ENCODE data around the gene MGA.

MGA gene

DNA sequence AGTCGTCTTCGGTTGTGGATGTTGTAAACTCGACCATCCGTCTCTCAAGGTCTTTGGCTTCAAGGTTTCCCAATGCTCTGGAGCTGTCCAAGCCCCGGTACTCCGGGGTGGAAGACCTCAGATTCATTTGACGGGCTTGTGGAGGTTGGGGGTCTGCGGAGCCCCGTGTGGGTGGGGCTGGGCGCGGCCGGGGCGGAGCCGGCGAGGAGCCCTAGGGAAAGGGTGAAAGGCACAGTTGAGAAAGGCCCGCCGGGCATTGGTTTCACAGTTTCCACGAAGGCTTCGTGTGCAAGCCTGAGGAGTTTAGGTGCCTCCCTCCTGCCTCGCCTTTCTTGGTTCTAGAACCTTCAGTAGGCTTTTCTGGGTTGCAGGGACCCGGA, 360 bp upstream of the MGA start:
- Histone ChIP-seq H4K91ac (ENCODE audit: low read depth, low read length, poor library complexity) (no peak overlapping the region), H3K36me3 (replicated peaks in 1 of 2; ENCODE audit: control insufficient read depth in 2 of 2, insufficient read depth in 2 of 2, low read length in 2 of 2) (no peaks in the 10 kb centered on the region), H3K4me2 (ENCODE audit: insufficient read depth, low read length, poor library complexity, severe bottlenecking) (peak overlapping the region; percentile 95), H2AK5ac (ENCODE audit: low read depth, low read length) (peak overlapping the region; percentile 58), H2BK15ac (ENCODE audit: low read length) (peak overlapping the region; percentile 94), H3K4me1 (ENCODE audit: control insufficient read depth in 2 of 2, insufficient read depth in 1 of 2, low read depth in 1 of 2, low read length in 2 of 2) (peaks cover 8% of the 10 kb centered on the region in 2 donors), H2AFZ (ENCODE audit: low read length) (peak overlapping the region; percentile 91), H3K27ac (replicated peaks; ENCODE audit: low read length) (peak overlapping the region; percentile 42), H3K4ac (ENCODE audit: low read length) (no peak overlapping the region), H3K4me3 (ENCODE audit: low read length in 2 of 2) (peak overlapping the region; percentile 64 to 73), H2BK120ac (ENCODE audit: low read depth, low read length) (no peak overlapping the region), H3K79me1 (ENCODE audit: low read depth, low read length) (peaks cover 9% of the 10 kb centered on the region), H2BK5ac (ENCODE audit: low read length) (peak overlapping the region; percentile 66), H3K27me3 (ENCODE audit: control insufficient read depth in 3 of 3, insufficient read depth in 3 of 3, low read depth in 1 of 3, low read length in 3 of 3) (peaks cover 0 to 9% (median 0%) of the 10 kb centered on the region in 3 experiments), H4K8ac (ENCODE audit: low read depth, low read length) (no peak overlapping the region), H3K14ac (ENCODE audit: low read length) (no peak overlapping the region), H2BK12ac (ENCODE audit: low read length) (no peak overlapping the region), H3K9ac (ENCODE audit: low read depth, low read length, poor library complexity) (peak overlapping the region; percentile 45), H3K9me3 (replicated peaks in 1 of 2; ENCODE audit: control insufficient read depth in 2 of 2, insufficient read depth in 1 of 2, low read depth in 1 of 2, low read length in 2 of 2) (peaks cover 2 to 7% of the 10 kb centered on the region in 2 donors), H3K18ac (ENCODE audit: low read length) (peak overlapping the region; percentile 95), H3K23ac (ENCODE audit: low read depth, low read length, poor library complexity) (peak overlapping the region; percentile 98)
- no peak for DNase-seq (ENCODE audit: low spot score)
- no CpG with 5 or more reads among the region's 21 CpGs for WGBS, 2 donors (ENCODE audit: extremely low coverage in 2 of 2, insufficient read length in 2 of 2, insufficient replicate concordance in 1 of 2)

DNA sequence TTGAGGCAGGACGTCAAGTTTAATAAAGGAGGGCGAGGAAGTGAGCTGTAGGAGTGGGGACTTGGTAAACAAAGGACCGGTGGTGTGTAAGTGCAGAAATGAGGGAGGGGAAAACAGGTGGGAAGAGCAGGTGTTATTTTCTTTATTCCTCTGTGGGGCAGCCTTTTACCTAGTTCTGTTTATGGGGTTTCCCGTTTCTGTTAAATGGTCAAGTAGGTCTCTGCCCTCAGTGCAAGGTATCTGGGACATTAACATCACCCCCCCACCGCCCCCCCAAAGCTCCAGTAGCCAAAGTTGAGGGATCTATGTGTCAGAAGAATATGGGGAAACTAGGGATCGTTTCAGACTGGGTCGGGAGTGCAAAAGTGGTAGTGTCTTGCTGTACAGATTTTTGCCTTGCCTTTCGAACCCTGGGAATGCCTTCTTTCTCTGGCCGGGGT, 893 bp downstream of the MGA start:
- Histone ChIP-seq H2AK5ac (ENCODE audit: low read depth, low read length) (no peak overlapping the region), H3K4me3 (ENCODE audit: low read length in 2 of 2) (peak overlapping the region; percentile 64 to 87), H2BK12ac (ENCODE audit: low read length) (no peak overlapping the region), H2BK15ac (ENCODE audit: low read length) (no peak overlapping the region), H3K27ac (replicated peaks; ENCODE audit: low read length) (no peak overlapping the region), H2AFZ (ENCODE audit: low read length) (peak overlapping the region; percentile 91), H3K4me1 (ENCODE audit: control insufficient read depth in 2 of 2, insufficient read depth in 1 of 2, low read depth in 1 of 2, low read length in 2 of 2) (peaks cover 8% of the 10 kb centered on the region in 2 donors), H3K18ac (ENCODE audit: low read length) (peak overlapping the region; percentile 95), H3K79me1 (ENCODE audit: low read depth, low read length) (peaks cover 9% of the 10 kb centered on the region), H4K8ac (ENCODE audit: low read depth, low read length) (no peak overlapping the region), H2BK120ac (ENCODE audit: low read depth, low read length) (peak overlapping the region; percentile 91), H3K4me2 (ENCODE audit: insufficient read depth, low read length, poor library complexity, severe bottlenecking) (peak overlapping the region; percentile 95), H3K4ac (ENCODE audit: low read length) (no peak overlapping the region), H3K23ac (ENCODE audit: low read depth, low read length, poor library complexity) (no peak overlapping the region), H4K91ac (ENCODE audit: low read depth, low read length, poor library complexity) (no peak overlapping the region), H3K9ac (ENCODE audit: low read depth, low read length, poor library complexity) (peak overlapping the region; percentile 85), H3K36me3 (replicated peaks in 1 of 2; ENCODE audit: control insufficient read depth in 2 of 2, insufficient read depth in 2 of 2, low read length in 2 of 2) (no peaks in the 10 kb centered on the region), H2BK5ac (ENCODE audit: low read length) (no peak overlapping the region), H3K27me3 (ENCODE audit: control insufficient read depth in 3 of 3, insufficient read depth in 3 of 3, low read depth in 1 of 3, low read length in 3 of 3) (peaks cover 0 to 9% (median 0%) of the 10 kb centered on the region in 3 experiments), H3K14ac (ENCODE audit: low read length) (no peak overlapping the region), H3K9me3 (replicated peaks in 1 of 2; ENCODE audit: control insufficient read depth in 2 of 2, insufficient read depth in 1 of 2, low read depth in 1 of 2, low read length in 2 of 2) (peaks cover 2 to 7% of the 10 kb centered on the region in 2 donors)
- DNase-seq (ENCODE audit: low spot score), result no peak
- no CpG with 5 or more reads among the region's 9 CpGs for WGBS, 2 donors (ENCODE audit: extremely low coverage in 2 of 2, insufficient read length in 2 of 2, insufficient replicate concordance in 1 of 2)

DNA sequence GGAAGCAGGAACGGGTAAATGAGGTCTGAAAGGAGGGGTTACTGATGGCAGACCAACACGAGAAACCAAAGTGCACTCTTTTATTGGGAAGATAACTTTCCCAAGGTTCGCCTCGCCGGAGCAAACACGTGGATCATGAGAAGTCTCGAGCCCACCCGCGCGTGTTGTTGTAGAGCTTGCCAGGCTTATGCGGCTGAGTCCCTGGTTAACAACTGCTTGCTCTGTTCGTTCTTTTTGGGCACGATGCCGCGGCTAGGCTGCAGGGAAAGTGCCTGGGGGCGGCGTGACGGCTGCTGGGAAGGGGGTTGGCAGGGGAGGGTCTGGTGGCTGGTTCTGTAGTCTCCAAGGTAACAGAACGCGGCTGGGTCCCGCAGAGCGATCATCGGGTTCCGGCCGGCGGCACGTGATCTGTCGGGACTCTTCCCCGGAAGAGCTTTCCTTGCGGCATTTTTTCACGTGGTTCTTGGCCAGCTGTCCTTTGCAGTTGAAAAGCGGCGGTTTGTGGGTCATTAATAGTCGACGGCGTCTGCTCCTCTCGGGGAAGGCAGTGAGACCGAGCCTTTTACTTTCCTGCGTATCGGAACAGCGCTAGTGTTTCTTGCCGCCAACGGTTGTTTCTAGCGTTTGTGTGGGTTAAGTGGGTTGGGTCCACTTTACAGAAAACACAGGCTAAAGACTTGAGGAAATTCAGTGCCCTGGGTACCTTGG, 1.5 kb downstream of the MGA start:
- Histone ChIP-seq H3K4me1 (ENCODE audit: control insufficient read depth in 2 of 2, insufficient read depth in 1 of 2, low read depth in 1 of 2, low read length in 2 of 2) (peaks cover 8% of the 10 kb centered on the region in 2 donors), H3K18ac (ENCODE audit: low read length) (peak overlapping the region; percentile 96), H4K91ac (ENCODE audit: low read depth, low read length, poor library complexity) (no peak overlapping the region), H2AK5ac (ENCODE audit: low read depth, low read length) (no peak overlapping the region), H3K79me1 (ENCODE audit: low read depth, low read length) (peaks cover 9% of the 10 kb centered on the region), H3K9ac (ENCODE audit: low read depth, low read length, poor library complexity) (peak overlapping the region; percentile 85), H2BK12ac (ENCODE audit: low read length) (no peak overlapping the region), H2AFZ (ENCODE audit: low read length) (peak overlapping the region; percentile 91), H3K27me3 (ENCODE audit: control insufficient read depth in 3 of 3, insufficient read depth in 3 of 3, low read depth in 1 of 3, low read length in 3 of 3) (peaks cover 0 to 9% (median 0%) of the 10 kb centered on the region in 3 experiments), H3K23ac (ENCODE audit: low read depth, low read length, poor library complexity) (peak overlapping the region; percentile 52), H3K4me3 (ENCODE audit: low read length in 2 of 2) (peak overlapping the region; percentile 64 to 87), H2BK5ac (ENCODE audit: low read length) (no peak overlapping the region), H2BK120ac (ENCODE audit: low read depth, low read length) (no peak overlapping the region), H3K4me2 (ENCODE audit: insufficient read depth, low read length, poor library complexity, severe bottlenecking) (peak overlapping the region; percentile 95), H2BK15ac (ENCODE audit: low read length) (no peak overlapping the region), H3K14ac (ENCODE audit: low read length) (no peak overlapping the region), H3K36me3 (replicated peaks in 1 of 2; ENCODE audit: control insufficient read depth in 2 of 2, insufficient read depth in 2 of 2, low read length in 2 of 2) (no peaks in the 10 kb centered on the region), H3K9me3 (replicated peaks in 1 of 2; ENCODE audit: control insufficient read depth in 2 of 2, insufficient read depth in 1 of 2, low read depth in 1 of 2, low read length in 2 of 2) (peaks cover 2 to 7% of the 10 kb centered on the region in 2 donors), H3K4ac (ENCODE audit: low read length) (no peak overlapping the region), H4K8ac (ENCODE audit: low read depth, low read length) (no peak overlapping the region), H3K27ac (replicated peaks; ENCODE audit: low read length) (no peak overlapping the region)
- no CpG with 5 or more reads among the region's 44 CpGs for WGBS, 2 donors (ENCODE audit: extremely low coverage in 2 of 2, insufficient read length in 2 of 2, insufficient replicate concordance in 1 of 2)
- peak; percentile 45 for DNase-seq (ENCODE audit: low spot score)

DNA sequence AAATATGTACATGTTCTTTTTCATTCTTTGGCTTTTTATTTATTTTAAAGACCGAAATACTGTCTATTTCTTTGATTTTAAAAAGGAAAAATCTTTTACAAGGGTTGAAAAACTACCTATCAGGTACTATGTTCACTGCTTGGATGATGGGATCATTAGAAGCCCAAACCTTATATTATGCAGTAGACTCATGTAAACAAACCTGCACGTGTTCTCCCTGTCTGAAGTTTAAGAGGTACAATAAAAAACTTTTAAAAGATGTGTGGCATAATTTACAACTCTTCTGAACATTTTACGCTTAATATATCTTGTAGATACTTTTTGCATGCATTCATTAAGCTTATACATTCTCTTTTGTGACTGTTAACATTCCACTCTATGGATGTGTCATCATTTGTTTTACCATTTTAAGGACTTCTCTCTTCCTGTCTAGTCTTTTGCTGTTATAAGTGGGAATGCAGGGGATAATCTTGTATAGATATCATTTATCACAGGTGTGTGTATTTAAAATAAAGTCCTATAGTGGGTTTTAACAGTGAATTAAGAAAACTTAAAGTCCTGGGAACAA, 6.2 kb downstream of the MGA start:
- DNase-seq (ENCODE audit: low spot score), result no peak
- no peaks in the 10 kb centered on the region for H3K27me3 ChIP-seq (ENCODE audit: control insufficient read depth in 3 of 3, insufficient read depth in 3 of 3, low read depth in 1 of 3, low read length in 3 of 3)
- H3K4me2 ChIP-seq (ENCODE audit: insufficient read depth, low read length, poor library complexity, severe bottlenecking), result no peak overlapping the region
- no peak overlapping the region for H3K23ac ChIP-seq (ENCODE audit: low read depth, low read length, poor library complexity)
- H2BK15ac ChIP-seq (ENCODE audit: low read length), result no peak overlapping the region
- H2AFZ ChIP-seq (ENCODE audit: low read length), result no peak overlapping the region
- no peak overlapping the region for H3K18ac ChIP-seq (ENCODE audit: low read length)
- no peak overlapping the region for H4K8ac ChIP-seq (ENCODE audit: low read depth, low read length)
- no peak overlapping the region for H2BK120ac ChIP-seq (ENCODE audit: low read depth, low read length)
- no CpG with 5 or more reads among the region's 3 CpGs for WGBS, 2 donors (ENCODE audit: extremely low coverage in 2 of 2, insufficient read length in 2 of 2, insufficient replicate concordance in 1 of 2)
- H2BK5ac ChIP-seq (ENCODE audit: low read length), result no peak overlapping the region
- H2BK12ac ChIP-seq (ENCODE audit: low read length), result no peak overlapping the region
- H3K27ac ChIP-seq (replicated peaks; ENCODE audit: low read length), result no peak overlapping the region
- no peak overlapping the region for H3K9ac ChIP-seq (ENCODE audit: low read depth, low read length, poor library complexity)
- H3K4me1 ChIP-seq (ENCODE audit: control insufficient read depth in 2 of 2, insufficient read depth in 1 of 2, low read depth in 1 of 2, low read length in 2 of 2), result peaks cover 4 to 5% of the 10 kb centered on the region in 2 donors
- H3K9me3 ChIP-seq (replicated peaks in 1 of 2; ENCODE audit: control insufficient read depth in 2 of 2, insufficient read depth in 1 of 2, low read depth in 1 of 2, low read length in 2 of 2), result no peaks in the 10 kb centered on the region
- no peak overlapping the region for H4K91ac ChIP-seq (ENCODE audit: low read depth, low read length, poor library complexity)
- H3K4me3 ChIP-seq (ENCODE audit: low read length in 2 of 2), result no peak overlapping the region
- no peak overlapping the region for H2AK5ac ChIP-seq (ENCODE audit: low read depth, low read length)
- H3K79me1 ChIP-seq (ENCODE audit: low read depth, low read length), result peaks cover 8% of the 10 kb centered on the region
- peaks cover 5 to 21% of the 10 kb centered on the region in 2 donors for H3K36me3 ChIP-seq (replicated peaks in 1 of 2; ENCODE audit: control insufficient read depth in 2 of 2, insufficient read depth in 2 of 2, low read length in 2 of 2)
- no peak overlapping the region for H3K4ac ChIP-seq (ENCODE audit: low read length)
- H3K14ac ChIP-seq (ENCODE audit: low read length), result no peak overlapping the region

Data from neuronal stem cell (in vitro differentiated cells).